Calu3 (cell line): Measurements from ENCODE around the gene HTR3D. TPM values are rescaled to one million over a fixed set of nuclear protein-coding genes. Genes with fewer than 3 reads are reported as not detected.
"Not testable (repeated sequence)": the region's sequence is repeated elsewhere in the genome, so short reads cannot be mapped to it uniquely, and the experiment has no call there.

Experiments used
- BruUV-seq: library from RNA; stranded (reverse); fragments of 400-500 nt; replicated peaks from 2 replicates; lab custom pipeline; 2021; lab: Mats Ljungman, UMichigan
- CTCF ChIA-PET: fragments of 300-600 bp; sonication (Branson Sonifier 250); formaldehyde crosslinking; loops from one replicate; lab custom pipeline; 2022; ENCODE audit warnings: antibody characterized with exemption; lab: Charles Lee
- DNase-seq: peaks from one replicate; pipeline ENCODE4 v3.0.0; 2022
- H3K27ac Mint-ChIP-seq: one replicate; pipeline ENCODE4 v1.8.0; 2022; ENCODE audit warnings: mixed read lengths; ENCODE audit not compliant: unreplicated experiment
- H3K27me3 Mint-ChIP-seq: one replicate; pipeline ENCODE4 v1.8.0; 2022; ENCODE audit warnings: mixed read lengths; ENCODE audit not compliant: unreplicated experiment
- H3K36me3 Mint-ChIP-seq: one replicate; pipeline ENCODE4 v1.8.0; 2022; ENCODE audit warnings: mild to moderate bottlenecking, moderate library complexity, mixed read lengths; ENCODE audit not compliant: insufficient read depth, unreplicated experiment
- H3K4me1 Mint-ChIP-seq: one replicate; pipeline ENCODE4 v1.8.0; 2022; ENCODE audit warnings: mild to moderate bottlenecking, low read depth, mixed read lengths; ENCODE audit not compliant: unreplicated experiment
- H3K4me3 Mint-ChIP-seq: one replicate; pipeline ENCODE4 v1.8.0; 2022; ENCODE audit warnings: mild to moderate bottlenecking, low read depth, moderate library complexity, mixed read lengths; ENCODE audit not compliant: unreplicated experiment
- H3K9me3 Mint-ChIP-seq: one replicate; pipeline ENCODE4 v1.8.0; 2022; ENCODE audit warnings: low read depth, mixed read lengths; ENCODE audit not compliant: unreplicated experiment
- intact Hi-C: fragments of 100-400 bp; cut with micrococcal nuclease; formaldehyde crosslinking; loops from one replicate; pipeline ENCODE4 v1.10.0; 2022; ENCODE audit not compliant: unreplicated experiment
- total RNA-seq: library from RNA; stranded (reverse); gene quantifications from 2 replicates; pipeline ENCODE4 v1.2.3, GENCODE V29; 2022
- TF ChIP-seq, protein P1 (sequence below): fragments of 200-600 bp; IDR thresholded peaks from one replicate; pipeline ENCODE4 v1.8.0; 2022; ENCODE audit warnings: antibody characterized with exemption; ENCODE audit not compliant: unreplicated experiment

Gene HTR3D
- total RNA-seq, 1 experiment from 2014 or later: not detected

- H3K27me3 Mint-ChIP-seq: peaks cover 49% of the 10 kb centered on the region
- CTCF ChIA-PET: no interaction called here
- no peaks in the 10 kb centered on the region for H3K36me3 Mint-ChIP-seq
- H3K4me1 Mint-ChIP-seq: no peaks in the 10 kb centered on the region
- no TSS peak for BruUV-seq
- no peak for DNase-seq
- intact Hi-C loops: no loop called here
- TF ChIP-seq, protein P1, sequence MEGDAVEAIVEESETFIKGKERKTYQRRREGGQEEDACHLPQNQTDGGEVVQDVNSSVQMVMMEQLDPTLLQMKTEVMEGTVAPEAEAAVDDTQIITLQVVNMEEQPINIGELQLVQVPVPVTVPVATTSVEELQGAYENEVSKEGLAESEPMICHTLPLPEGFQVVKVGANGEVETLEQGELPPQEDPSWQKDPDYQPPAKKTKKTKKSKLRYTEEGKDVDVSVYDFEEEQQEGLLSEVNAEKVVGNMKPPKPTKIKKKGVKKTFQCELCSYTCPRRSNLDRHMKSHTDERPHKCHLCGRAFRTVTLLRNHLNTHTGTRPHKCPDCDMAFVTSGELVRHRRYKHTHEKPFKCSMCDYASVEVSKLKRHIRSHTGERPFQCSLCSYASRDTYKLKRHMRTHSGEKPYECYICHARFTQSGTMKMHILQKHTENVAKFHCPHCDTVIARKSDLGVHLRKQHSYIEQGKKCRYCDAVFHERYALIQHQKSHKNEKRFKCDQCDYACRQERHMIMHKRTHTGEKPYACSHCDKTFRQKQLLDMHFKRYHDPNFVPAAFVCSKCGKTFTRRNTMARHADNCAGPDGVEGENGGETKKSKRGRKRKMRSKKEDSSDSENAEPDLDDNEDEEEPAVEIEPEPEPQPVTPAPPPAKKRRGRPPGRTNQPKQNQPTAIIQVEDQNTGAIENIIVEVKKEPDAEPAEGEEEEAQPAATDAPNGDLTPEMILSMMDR: no peak
- H3K9me3 Mint-ChIP-seq: peaks cover 5% of the 10 kb centered on the region
- H3K27ac Mint-ChIP-seq: no peak overlapping the region
- no peak overlapping the region for H3K4me3 Mint-ChIP-seq
Measured at GRCh38 chr3:184068344-184068743, 36.8 kb downstream of the HTR3D start.

DNA sequence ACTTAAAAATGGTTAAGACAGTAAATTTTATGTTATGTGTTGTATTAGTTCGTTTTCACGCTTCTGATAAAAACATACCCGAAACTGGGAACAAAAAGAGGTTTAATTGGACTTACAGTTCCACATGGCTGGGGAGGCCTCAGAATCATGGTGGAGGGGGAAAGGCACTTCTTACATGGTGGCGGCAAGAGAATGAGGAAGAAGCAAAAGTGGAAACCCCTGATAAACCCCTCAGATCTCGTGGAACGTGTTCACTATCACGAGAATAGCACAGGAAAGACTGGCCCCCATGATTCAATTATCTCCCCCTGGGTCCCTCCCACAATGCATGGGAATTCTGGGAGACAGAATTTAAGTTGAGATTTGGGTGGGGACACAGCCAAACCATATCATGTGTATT is 39.6 kb downstream of the HTR3D start:
- H3K9me3 Mint-ChIP-seq, H3K4me3 Mint-ChIP-seq, H3K36me3 Mint-ChIP-seq, H3K27ac Mint-ChIP-seq, DNase-seq, BruUV-seq, intact Hi-C loops, H3K4me1 Mint-ChIP-seq: not testable (repeated sequence)
- CTCF ChIA-PET: interaction anchor here (0.6 kb wide), 1 partner anchor 103 kb away, joined by 4 read pairs; no protein-coding TSS in a partner anchor
- H3K27me3 Mint-ChIP-seq: peaks cover 36% of the 10 kb centered on the region

DNA sequence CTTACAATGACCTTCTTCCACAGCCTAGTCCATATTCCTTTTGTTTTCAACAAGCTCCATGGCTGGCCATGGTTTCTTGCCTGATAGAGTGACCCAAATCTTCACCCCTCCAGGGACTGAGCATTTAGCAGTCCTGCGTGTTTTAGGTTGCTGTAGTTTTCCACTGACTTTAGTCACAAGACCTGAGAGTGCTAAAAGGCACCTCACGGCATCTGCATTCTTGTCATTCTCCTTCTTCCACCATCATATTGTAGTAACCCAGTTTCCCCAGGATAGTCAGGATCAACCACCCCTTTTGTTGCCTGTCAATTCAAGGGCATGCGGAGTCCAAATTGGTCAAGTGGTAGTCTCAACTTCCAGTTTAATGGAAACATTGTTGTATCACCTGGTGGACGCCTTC is 42.1 kb downstream of the HTR3D start:
- DNase-seq: no peak
- Mint-ChIP-seq H3K27ac (no peak overlapping the region), H3K4me1 (no peaks in the 10 kb centered on the region), H3K4me3 (no peak overlapping the region), H3K27me3 (peaks cover 52% of the 10 kb centered on the region), H3K36me3 (no peaks in the 10 kb centered on the region), H3K9me3 (peaks cover 5% of the 10 kb centered on the region)
- no TSS peak for BruUV-seq
- TF ChIP-seq, protein P1: no peak
- intact Hi-C loops: no loop called here
- CTCF ChIA-PET: no interaction called here

GRCh38 chr3:184075901-184076300 is 44.4 kb downstream of the HTR3D start:
- CTCF ChIA-PET: no interaction called here
- Mint-ChIP-seq H3K36me3 (no peaks in the 10 kb centered on the region), H3K27me3 (peaks cover 45% of the 10 kb centered on the region), H3K27ac (no peak overlapping the region), H3K9me3 (peaks cover 2% of the 10 kb centered on the region), H3K4me3 (no peak overlapping the region), H3K4me1 (no peaks in the 10 kb centered on the region)
- TF ChIP-seq, protein P1: no peak
- no TSS peak for BruUV-seq
- DNase-seq: no peak
- intact Hi-C loops: no loop called here

DNA sequence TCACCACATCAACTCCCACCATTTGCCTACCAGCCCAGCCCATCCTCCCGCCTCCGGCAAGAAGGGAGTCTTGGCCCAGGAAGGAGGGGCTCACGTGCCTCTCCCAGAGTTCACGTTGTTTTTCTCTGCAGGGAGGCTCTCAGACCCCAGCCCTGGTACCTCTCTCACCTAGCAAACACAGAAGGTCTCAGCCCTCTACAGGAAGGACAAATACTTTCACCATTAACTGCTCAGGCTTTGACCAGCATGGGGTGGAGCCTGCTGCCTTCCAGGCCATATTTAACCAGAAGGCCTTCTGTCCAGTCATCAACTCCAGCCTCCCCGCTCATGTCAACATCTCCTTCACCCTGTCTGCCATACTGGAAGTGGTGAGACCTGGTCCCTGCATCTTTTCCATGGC is 46.3 kb downstream of the HTR3D start:
- Mint-ChIP-seq H3K4me1 (no peaks in the 10 kb centered on the region), H3K27me3 (peaks cover 37% of the 10 kb centered on the region), H3K4me3 (no peak overlapping the region), H3K9me3 (no peaks in the 10 kb centered on the region), H3K27ac (no peak overlapping the region), H3K36me3 (no peaks in the 10 kb centered on the region)
- CTCF ChIA-PET: no interaction called here
- intact Hi-C loops: no loop called here
- DNase-seq: no peak
- TF ChIP-seq, protein P1: no peak
- no TSS peak for BruUV-seq
